ENCODE measurements around the gene SNX3.
"Not testable (repeated sequence)": the region's sequence is repeated elsewhere in the genome, so short reads cannot be mapped to it uniquely, and the experiment has no call there.

The SNX3 gene

DNA sequence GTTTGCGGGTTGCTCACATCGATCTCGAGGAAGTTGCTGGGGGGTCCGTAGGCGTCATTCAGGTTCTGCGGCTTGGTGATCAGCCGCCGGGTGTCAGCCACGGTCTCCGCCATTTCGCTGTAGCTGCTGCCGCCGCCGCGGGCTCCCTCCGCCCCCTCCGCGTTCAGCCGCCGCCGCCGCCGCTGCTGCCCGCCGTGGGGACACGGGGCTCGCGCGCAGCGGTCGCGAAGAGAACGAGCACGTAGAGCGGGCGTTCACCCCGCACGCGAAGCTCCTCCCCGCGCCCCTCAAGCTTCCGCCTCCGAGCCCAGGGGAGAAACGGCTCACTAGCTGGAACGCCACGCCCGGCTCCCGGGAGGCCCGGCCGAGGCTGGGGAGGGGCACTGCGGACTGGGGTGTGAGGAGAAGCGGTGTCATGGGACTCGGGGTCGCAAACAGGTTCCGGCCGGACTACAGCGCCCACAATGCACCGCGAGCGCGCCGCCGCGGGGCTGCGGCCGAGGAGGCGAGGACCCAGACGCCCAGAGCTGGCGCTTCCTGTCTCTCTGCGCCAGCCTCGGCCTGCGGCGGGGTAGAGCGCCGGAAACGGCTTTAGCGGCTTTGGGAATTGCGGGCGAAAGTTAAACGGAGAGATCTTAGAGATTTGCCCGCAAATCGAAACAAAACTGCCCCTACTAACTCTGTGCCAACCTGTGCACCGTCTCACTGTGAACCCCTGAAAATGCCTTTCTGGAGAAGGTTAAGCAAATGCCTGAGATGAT is at the start of gene SNX3:
SNX3 (minus strand) TSS at position 232 of the 761 bp plus-strand sequence; CDS start at position 113, 119 bp downstream.
- TF ChIP-seq, protein P1, sequence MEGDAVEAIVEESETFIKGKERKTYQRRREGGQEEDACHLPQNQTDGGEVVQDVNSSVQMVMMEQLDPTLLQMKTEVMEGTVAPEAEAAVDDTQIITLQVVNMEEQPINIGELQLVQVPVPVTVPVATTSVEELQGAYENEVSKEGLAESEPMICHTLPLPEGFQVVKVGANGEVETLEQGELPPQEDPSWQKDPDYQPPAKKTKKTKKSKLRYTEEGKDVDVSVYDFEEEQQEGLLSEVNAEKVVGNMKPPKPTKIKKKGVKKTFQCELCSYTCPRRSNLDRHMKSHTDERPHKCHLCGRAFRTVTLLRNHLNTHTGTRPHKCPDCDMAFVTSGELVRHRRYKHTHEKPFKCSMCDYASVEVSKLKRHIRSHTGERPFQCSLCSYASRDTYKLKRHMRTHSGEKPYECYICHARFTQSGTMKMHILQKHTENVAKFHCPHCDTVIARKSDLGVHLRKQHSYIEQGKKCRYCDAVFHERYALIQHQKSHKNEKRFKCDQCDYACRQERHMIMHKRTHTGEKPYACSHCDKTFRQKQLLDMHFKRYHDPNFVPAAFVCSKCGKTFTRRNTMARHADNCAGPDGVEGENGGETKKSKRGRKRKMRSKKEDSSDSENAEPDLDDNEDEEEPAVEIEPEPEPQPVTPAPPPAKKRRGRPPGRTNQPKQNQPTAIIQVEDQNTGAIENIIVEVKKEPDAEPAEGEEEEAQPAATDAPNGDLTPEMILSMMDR (conservative IDR thresholded peaks at IDR 0.05; ENCODE audit: low read depth) = no peak
- CTCF ChIA-PET = interaction anchor here (0.6 to 1.0 kb wide), 4 partner anchors 69 to 232 kb away, joined by 3 to 4 read pairs (median 3); no protein-coding TSS in a partner anchor
- POLR2A ChIA-PET (ENCODE audit: low non-redundant PET) = interaction anchor here (0.6 to 0.9 kb wide), 2 partner anchors 98 to 262 kb away, joined by 3 read pairs; no protein-coding TSS in a partner anchor
- peak within 1 kb of the TSS; percentile 93 for H3K27ac ChIP-seq
- peak; percentile 92 for DNase-seq (ENCODE audit: low spot score)

DNA sequence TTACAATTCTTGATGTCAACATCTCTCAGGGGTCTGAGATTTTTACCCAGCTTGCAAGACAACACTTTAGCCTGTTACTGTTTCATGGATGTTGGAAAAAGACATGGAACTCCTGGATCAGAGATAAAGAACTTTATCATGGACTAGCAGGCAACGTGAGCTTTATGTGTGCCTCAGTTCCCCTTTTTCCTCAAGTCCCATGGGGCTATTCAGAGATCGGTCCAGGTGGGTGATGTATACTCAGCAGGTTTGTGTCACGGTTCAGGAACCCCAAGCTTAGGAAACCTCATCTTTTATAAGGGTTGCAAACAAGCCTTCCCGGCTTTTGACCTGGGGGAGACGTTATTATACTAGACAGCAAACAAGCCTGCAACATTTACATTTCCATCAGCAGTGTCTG is 49.0 kb upstream of the SNX3 start:
- ChIA-PET CTCF (interaction anchor here (0.7 to 1.0 kb wide), 2 partner anchors 132 to 182 kb away, joined by 3 read pairs; no protein-coding TSS in a partner anchor), POLR2A (ENCODE audit: low non-redundant PET) (no interaction called here)
- no peak overlapping the region for H3K27ac ChIP-seq
- TF ChIP-seq, protein P1 (conservative IDR thresholded peaks at IDR 0.05; ENCODE audit: low read depth) = no peak
- DNase-seq (ENCODE audit: low spot score) = no peak

DNA sequence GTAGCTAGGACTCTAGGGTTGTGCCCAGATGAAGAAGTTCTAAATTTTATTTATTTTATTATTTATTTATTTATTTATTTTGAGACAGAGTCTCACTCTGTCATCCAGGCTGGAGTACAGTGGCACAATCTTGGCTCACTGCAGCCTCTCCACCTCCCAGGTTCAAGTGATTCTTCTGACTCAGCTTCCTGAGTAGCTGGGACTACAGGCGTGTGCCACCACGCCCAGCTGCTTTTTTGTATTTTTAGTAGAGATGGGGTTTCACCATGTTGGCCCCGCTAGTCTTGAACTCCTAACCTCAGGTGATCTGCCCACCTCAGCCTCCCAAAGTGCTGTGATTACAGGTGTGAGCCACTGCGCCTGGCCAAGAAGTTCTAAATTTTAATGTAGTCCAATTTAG is 47.8 kb upstream of the SNX3 start:
- POLR2A ChIA-PET (ENCODE audit: low non-redundant PET); CTCF ChIA-PET: not testable (repeated sequence)

GRCh38 chr6:108304646-108305045 is 43.8 kb upstream of the SNX3 start:
- no peak overlapping the region for H3K27ac ChIP-seq
- CTCF ChIA-PET = no interaction called here
- TF ChIP-seq, protein P1 (conservative IDR thresholded peaks at IDR 0.05; ENCODE audit: low read depth) = no peak
- no peak for DNase-seq (ENCODE audit: low spot score)
- POLR2A ChIA-PET (ENCODE audit: low non-redundant PET) = no interaction called here

More for the DNA sequence above, 47.8 kb upstream of the SNX3 start:
- DNase-seq (ENCODE audit: low spot score); H3K27ac ChIP-seq: not testable (repeated sequence)

DNA sequence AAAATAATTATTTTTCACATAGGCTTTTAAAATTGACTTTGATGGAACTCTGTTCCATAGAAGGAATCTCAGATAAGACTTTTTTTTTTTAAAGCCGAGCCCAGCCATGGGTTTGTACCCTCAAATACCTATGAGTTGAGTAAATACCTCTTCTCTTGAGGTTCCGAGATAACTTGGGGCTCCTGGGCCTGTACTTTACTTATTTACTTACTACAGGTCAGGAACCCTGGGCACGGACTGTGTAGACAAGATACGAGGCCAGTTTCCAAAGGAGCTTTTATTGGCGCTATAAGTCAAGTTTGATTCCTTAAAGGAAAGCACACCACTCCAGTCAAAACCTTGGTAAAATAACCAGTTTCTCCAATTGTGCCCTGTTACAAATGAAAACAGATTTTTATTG is 41.5 kb upstream of the SNX3 start:
- TF ChIP-seq, protein P1 (conservative IDR thresholded peaks at IDR 0.05; ENCODE audit: low read depth) = no peak
- no peak overlapping the region for H3K27ac ChIP-seq
- POLR2A ChIA-PET (ENCODE audit: low non-redundant PET) = no interaction called here
- no peak for DNase-seq (ENCODE audit: low spot score)
- CTCF ChIA-PET = interaction anchor here (0.7 kb wide), 1 partner anchor 54 kb away, joined by 3 read pairs; no protein-coding TSS in a partner anchor

GRCh38 chr6:108295676-108296075 is 34.8 kb upstream of the SNX3 start:
- POLR2A ChIA-PET (ENCODE audit: low non-redundant PET) = no interaction called here
- DNase-seq (ENCODE audit: low spot score) = no peak
- TF ChIP-seq, protein P1 (conservative IDR thresholded peaks at IDR 0.05; ENCODE audit: low read depth) = no peak

More at GRCh38 chr6:108295676-108296075, 34.8 kb upstream of the SNX3 start:
- CTCF ChIA-PET = no interaction called here
- peak overlapping the region; percentile 94 for H3K27ac ChIP-seq
